Activated CD8-positive, alpha-beta T cell treated with anti-CD3 and anti-CD28 coated beads for 36 hours (primary cell): Measurements from ENCODE around the gene KCNIP3. TPM values are rescaled to one million over a fixed set of nuclear protein-coding genes. Genes with fewer than 3 reads are reported as not detected.

Experiments used
- ATAC-seq: fragments of 200-7000 bp; cut with Tn5 transposase; one replicate; pipeline ENCODE4 v1.10.0; 2021; ENCODE audit warnings: mild to moderate bottlenecking, moderate library complexity
- CTCF ChIA-PET: fragments of 350-600 bp; sonication (Branson Sonifier 250); formaldehyde crosslinking; loops from one replicate; lab custom pipeline; 2021; ENCODE audit warnings: antibody characterized with exemption; lab: Charles Lee
- POLR2A ChIA-PET: fragments of 350-600 bp; sonication (Branson Sonifier 250); formaldehyde crosslinking; loops from one replicate; lab custom pipeline; 2021; ENCODE audit warnings: antibody characterized with exemption; lab: Charles Lee
- DNase-seq: peaks from one replicate; pipeline ENCODE4 v3.0.0-alpha.2; 2020
- H3K27ac Mint-ChIP-seq: one replicate; pipeline ENCODE4 v1.8.0; 2021; ENCODE audit warnings: mild to moderate bottlenecking, mixed read lengths
- H3K27me3 Mint-ChIP-seq: one replicate; pipeline ENCODE4 v1.8.0; 2021; ENCODE audit warnings: mixed read lengths
- H3K36me3 Mint-ChIP-seq: one replicate; pipeline ENCODE4 v1.8.0; 2021; ENCODE audit warnings: low read depth, mixed read lengths
- H3K4me1 Mint-ChIP-seq: one replicate; pipeline ENCODE4 v1.8.0; 2021; ENCODE audit warnings: low read depth, mixed read lengths
- H3K4me3 Mint-ChIP-seq: one replicate; pipeline ENCODE4 v1.8.0; 2021; ENCODE audit warnings: mild to moderate bottlenecking, moderate library complexity, mixed read lengths
- H3K9me3 Mint-ChIP-seq: one replicate; pipeline ENCODE4 v1.8.0; 2021; ENCODE audit warnings: mixed read lengths
- intact Hi-C: fragments of 100-400 bp; cut with micrococcal nuclease; formaldehyde crosslinking; loops from one replicate; pipeline ENCODE4 v1.10.0; 2022
- total RNA-seq, 2 experiments: library from RNA; stranded (reverse); gene quantifications; one replicate each; pipeline ENCODE4 v1.2.3, GENCODE V29; 2021
- TF ChIP-seq, protein P1 (sequence below): fragments of 200-600 bp; IDR thresholded peaks from one replicate; pipeline ENCODE4 v1.8.0; 2022; ENCODE audit warnings: antibody characterized with exemption, mild to moderate bottlenecking

KCNIP3 gene
- total RNA-seq, 2 experiments from 2014 or later = not detected

DNA sequence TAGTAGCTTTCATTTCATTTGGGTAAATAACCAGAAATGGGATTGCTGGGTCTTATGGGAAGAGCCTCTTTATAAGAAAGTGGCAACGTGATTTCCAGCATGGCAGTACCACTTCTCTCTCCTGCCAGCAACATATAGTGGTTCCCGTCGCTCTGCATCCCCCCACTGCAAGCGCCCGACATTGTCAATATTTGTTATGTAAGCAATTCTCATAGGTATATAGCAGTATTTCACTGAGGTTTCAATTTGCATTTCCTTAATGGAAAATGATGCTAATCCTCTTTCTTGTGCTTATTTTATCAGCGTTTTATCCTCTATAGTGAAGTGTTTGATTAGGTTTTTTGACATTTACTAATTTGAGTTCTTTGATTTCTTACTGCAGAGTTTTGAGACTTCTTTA is 69.4 kb downstream of the KCNIP3 start:
- DNase-seq = no peak
- intact Hi-C loops = no loop called here
- no peak for ATAC-seq
- H3K9me3 Mint-ChIP-seq = peaks cover 3% of the 10 kb centered on the region
- H3K4me3 Mint-ChIP-seq = no peak overlapping the region
- H3K4me1 Mint-ChIP-seq = no peaks in the 10 kb centered on the region
- ChIA-PET CTCF (interaction anchor here (1.0 kb wide), 1 partner anchor 23 kb away, joined by 4 read pairs; no protein-coding TSS in a partner anchor), POLR2A (no interaction called here)
- peaks cover 8% of the 10 kb centered on the region for H3K27me3 Mint-ChIP-seq
- TF ChIP-seq, protein P1, sequence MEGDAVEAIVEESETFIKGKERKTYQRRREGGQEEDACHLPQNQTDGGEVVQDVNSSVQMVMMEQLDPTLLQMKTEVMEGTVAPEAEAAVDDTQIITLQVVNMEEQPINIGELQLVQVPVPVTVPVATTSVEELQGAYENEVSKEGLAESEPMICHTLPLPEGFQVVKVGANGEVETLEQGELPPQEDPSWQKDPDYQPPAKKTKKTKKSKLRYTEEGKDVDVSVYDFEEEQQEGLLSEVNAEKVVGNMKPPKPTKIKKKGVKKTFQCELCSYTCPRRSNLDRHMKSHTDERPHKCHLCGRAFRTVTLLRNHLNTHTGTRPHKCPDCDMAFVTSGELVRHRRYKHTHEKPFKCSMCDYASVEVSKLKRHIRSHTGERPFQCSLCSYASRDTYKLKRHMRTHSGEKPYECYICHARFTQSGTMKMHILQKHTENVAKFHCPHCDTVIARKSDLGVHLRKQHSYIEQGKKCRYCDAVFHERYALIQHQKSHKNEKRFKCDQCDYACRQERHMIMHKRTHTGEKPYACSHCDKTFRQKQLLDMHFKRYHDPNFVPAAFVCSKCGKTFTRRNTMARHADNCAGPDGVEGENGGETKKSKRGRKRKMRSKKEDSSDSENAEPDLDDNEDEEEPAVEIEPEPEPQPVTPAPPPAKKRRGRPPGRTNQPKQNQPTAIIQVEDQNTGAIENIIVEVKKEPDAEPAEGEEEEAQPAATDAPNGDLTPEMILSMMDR = no peak
- no peaks in the 10 kb centered on the region for H3K36me3 Mint-ChIP-seq
- no peak overlapping the region for H3K27ac Mint-ChIP-seq

DNA sequence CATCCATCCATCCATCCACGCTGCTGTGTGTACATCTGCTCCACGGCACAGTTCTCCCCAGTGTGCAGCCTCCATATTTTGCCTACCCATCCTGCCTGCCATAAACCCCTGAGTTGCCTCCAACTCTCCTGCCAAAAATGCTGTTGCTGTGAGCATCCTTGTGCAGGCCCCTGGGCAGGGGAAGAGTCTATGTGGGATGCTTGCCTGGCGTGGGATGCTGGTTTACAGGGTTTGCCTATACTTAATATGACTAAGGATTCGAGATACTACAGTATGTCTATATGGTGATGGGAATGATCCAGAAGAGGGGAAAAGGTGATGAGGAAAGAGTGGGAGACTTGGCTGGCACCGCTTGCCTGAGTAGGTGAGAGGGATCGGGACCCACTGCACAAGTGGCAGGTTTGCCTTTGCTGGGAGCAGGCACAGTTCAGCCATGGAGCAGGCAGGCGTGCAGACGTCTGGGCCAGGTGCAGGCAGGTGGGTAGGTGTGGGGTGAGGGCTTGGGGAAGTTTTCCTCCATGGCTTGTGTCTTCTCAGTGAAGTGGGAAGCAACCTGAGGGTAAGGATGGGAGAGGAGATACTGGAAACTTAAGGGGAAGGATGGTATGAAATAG is 75.2 kb downstream of the KCNIP3 start:
- CTCF ChIA-PET = no interaction called here
- Mint-ChIP-seq H3K4me1 (no peaks in the 10 kb centered on the region), H3K27ac (no peak overlapping the region), H3K4me3 (no peak overlapping the region), H3K27me3 (peaks cover 12% of the 10 kb centered on the region), H3K9me3 (peaks cover 6% of the 10 kb centered on the region), H3K36me3 (no peaks in the 10 kb centered on the region)
- no peak for ATAC-seq
- TF ChIP-seq, protein P1 = no peak
- intact Hi-C loops = no loop called here
- DNase-seq = no peak
- POLR2A ChIA-PET = no interaction called here

DNA sequence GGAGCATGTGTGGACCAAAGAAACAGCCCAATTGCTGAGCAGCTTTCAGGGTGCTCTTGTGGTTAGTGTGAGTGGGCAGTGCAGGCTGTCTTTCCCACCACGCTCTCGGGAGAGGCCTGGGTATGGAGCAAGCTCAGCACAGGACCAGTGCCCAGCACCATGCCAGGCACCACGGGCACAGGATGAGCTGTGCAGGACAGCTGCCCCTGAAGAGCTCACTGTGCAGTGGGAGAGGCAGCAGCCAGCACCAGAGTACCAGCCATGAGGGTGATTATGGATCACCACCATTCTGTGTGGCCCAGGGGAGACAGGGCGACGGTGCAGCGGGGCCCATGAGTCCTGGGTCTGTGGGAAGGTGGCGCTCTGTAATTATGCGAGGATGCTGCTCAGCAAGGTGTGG is 75.7 kb downstream of the KCNIP3 start:
- no peaks in the 10 kb centered on the region for H3K4me1 Mint-ChIP-seq
- CTCF ChIA-PET = interaction anchor here (1.1 kb wide), 1 partner anchor 27 kb away, joined by 4 read pairs; no protein-coding TSS in a partner anchor
- ATAC-seq (no peak), DNase-seq (no peak)
- TF ChIP-seq, protein P1 = no peak
- peaks cover 6% of the 10 kb centered on the region for H3K9me3 Mint-ChIP-seq
- intact Hi-C loops = no loop called here
- H3K27me3 Mint-ChIP-seq = peaks cover 12% of the 10 kb centered on the region
- H3K4me3 Mint-ChIP-seq = no peak overlapping the region
- H3K27ac Mint-ChIP-seq = no peak overlapping the region
- POLR2A ChIA-PET = no interaction called here
- H3K36me3 Mint-ChIP-seq = no peaks in the 10 kb centered on the region

DNA sequence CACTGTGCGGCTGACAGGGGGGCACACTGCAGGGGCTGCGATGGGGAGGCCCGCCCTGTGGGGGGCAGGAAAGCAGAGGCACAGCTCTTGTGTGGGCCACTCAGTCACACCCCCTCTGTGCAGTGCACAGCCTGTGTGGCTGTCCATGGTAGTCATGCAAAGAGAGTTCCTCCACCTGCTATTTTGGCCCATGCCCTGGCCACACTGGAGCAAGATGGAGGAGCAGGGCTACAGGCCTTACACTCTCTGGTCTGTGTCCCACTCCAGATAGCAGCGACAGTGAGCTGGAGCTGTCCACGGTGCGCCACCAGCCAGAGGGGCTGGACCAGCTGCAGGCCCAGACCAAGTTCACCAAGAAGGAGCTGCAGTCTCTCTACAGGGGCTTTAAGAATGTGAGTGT is 76.9 kb downstream of the KCNIP3 start:
- ChIA-PET CTCF (interaction anchor here (1.1 kb wide), 1 partner anchor 15 kb away, joined by 3 read pairs; no protein-coding TSS in a partner anchor), POLR2A (no interaction called here)
- DNase-seq (no peak), ATAC-seq (no peak)
- H3K4me3 Mint-ChIP-seq = no peak overlapping the region
- peaks cover 6% of the 10 kb centered on the region for H3K9me3 Mint-ChIP-seq
- intact Hi-C loops = no loop called here
- H3K36me3 Mint-ChIP-seq = no peaks in the 10 kb centered on the region
- H3K27me3 Mint-ChIP-seq = peaks cover 12% of the 10 kb centered on the region
- TF ChIP-seq, protein P1 = no peak
- no peak overlapping the region for H3K27ac Mint-ChIP-seq
- no peaks in the 10 kb centered on the region for H3K4me1 Mint-ChIP-seq

DNA sequence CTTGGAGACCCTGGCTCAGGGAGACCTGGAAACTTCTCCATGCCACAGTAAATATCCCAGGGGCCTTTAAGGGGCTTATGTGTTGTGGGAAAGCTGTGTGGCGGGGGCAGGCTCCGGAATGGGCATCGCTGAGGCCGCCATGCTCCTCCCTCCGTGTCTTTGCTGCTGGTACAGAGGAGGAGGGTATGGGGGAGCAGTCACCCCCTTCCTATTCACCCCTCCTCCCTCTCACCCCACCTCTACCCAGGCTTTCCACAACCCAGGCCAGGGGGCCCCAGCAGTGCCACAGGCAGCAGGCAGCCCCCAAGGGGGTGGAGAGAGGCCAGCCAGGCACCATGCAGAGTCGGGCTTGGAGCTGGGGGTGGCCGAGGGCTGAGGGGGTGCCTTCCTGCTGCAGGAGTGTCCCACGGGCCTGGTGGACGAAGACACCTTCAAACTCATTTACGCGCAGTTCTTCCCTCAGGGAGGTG is 77.3 kb downstream of the KCNIP3 start:
- Mint-ChIP-seq H3K27me3 (peaks cover 12% of the 10 kb centered on the region), H3K9me3 (peaks cover 6% of the 10 kb centered on the region), H3K4me1 (no peaks in the 10 kb centered on the region), H3K36me3 (no peaks in the 10 kb centered on the region), H3K4me3 (no peak overlapping the region), H3K27ac (no peak overlapping the region)
- ChIA-PET POLR2A (no interaction called here), CTCF (interaction anchor here (1.1 kb wide), 1 partner anchor 15 kb away, joined by 3 read pairs; no protein-coding TSS in a partner anchor)
- ATAC-seq (no peak), DNase-seq (no peak)
- intact Hi-C loops = no loop called here
- TF ChIP-seq, protein P1 = no peak
